ENCODE measurements around the gene HMGN1. TPM values are rescaled to one million over a fixed set of nuclear protein-coding genes. Genes with fewer than 3 reads are reported as not detected.
"Not testable (repeated sequence)": the region's sequence is repeated elsewhere in the genome, so short reads cannot be mapped to it uniquely, and the experiment has no call there.

The HMGN1 gene
- total and polyA plus RNA-seq, 2 experiments from 2014 or later, result 282 to 371 TPM

GRCh38 chr21:39385299-39386145 lies 36.6 kb upstream of the HMGN1 start:
- no peak for DNase-seq (ENCODE audit: low spot score)
- WGBS (ENCODE audit: low lambda C conversion rate, missing lambda C conversion rate), result 95% methylated on average over 50 of the region's 50 CpGs
- peaks cover 49% of the 10 kb centered on the region for H3K79me2 ChIP-seq

GRCh38 chr21:39384674-39385298 lies 35.9 kb upstream of the HMGN1 start:
- peaks cover 42% of the 10 kb centered on the region for H3K79me2 ChIP-seq
- 96% methylated on average over 13 of the region's 13 CpGs for WGBS (ENCODE audit: low lambda C conversion rate, missing lambda C conversion rate)
- no peaks in the 10 kb centered on the region for H3K27me3 ChIP-seq
- DNase-seq (ENCODE audit: low spot score), result no peak
- H3K9me3 ChIP-seq (ENCODE audit: low read depth), result no peaks in the 10 kb centered on the region
- no peak overlapping the region for H3K27ac ChIP-seq
- peaks cover 6% of the 10 kb centered on the region for H3K4me1 ChIP-seq (ENCODE audit: insufficient read depth)
- no peak overlapping the region for H2AFZ ChIP-seq
- H3K4me2 ChIP-seq, result no peak overlapping the region
- peaks cover 3% of the 10 kb centered on the region for H4K20me1 ChIP-seq (ENCODE audit: insufficient read depth, poor library complexity, severe bottlenecking)
- no peaks in the 10 kb centered on the region for H3K9me2 ChIP-seq (replicated peaks; ENCODE audit: insufficient read depth)
- H3K4me3 ChIP-seq, result no peak overlapping the region
- TF ChIP-seq EZH2phosphoT487 (IDR thresholded peaks at IDR 0.05; ENCODE audit: low read depth, severe bottlenecking, unreplicated experiment) (no peak), EZH2 (IDR thresholded peaks at IDR 0.05; ENCODE audit: borderline replicate concordance) (no peak), CTCF (IDR thresholded peaks at IDR 0.05; ENCODE audit: poor library complexity) (no peak)
- H3K36me3 ChIP-seq (replicated peaks; ENCODE audit: insufficient read depth, low read depth), result no peaks in the 10 kb centered on the region

More at GRCh38 chr21:39385299-39386145, 36.6 kb upstream of the HMGN1 start:
- H2AFZ ChIP-seq, result no peak overlapping the region
- H4K20me1 ChIP-seq (ENCODE audit: insufficient read depth, poor library complexity, severe bottlenecking), result peaks cover 3% of the 10 kb centered on the region
- H3K27me3 ChIP-seq, result no peaks in the 10 kb centered on the region
- no peaks in the 10 kb centered on the region for H3K9me2 ChIP-seq (replicated peaks; ENCODE audit: insufficient read depth)
- H3K9me3 ChIP-seq (ENCODE audit: low read depth), result no peaks in the 10 kb centered on the region
- H3K36me3 ChIP-seq (replicated peaks; ENCODE audit: insufficient read depth, low read depth), result no peaks in the 10 kb centered on the region
- TF ChIP-seq EZH2phosphoT487 (IDR thresholded peaks at IDR 0.05; ENCODE audit: low read depth, severe bottlenecking, unreplicated experiment) (no peak), EZH2 (IDR thresholded peaks at IDR 0.05; ENCODE audit: borderline replicate concordance) (no peak), CTCF (IDR thresholded peaks at IDR 0.05; ENCODE audit: poor library complexity) (no peak)
- no peak overlapping the region for H3K27ac ChIP-seq
- no peak overlapping the region for H3K4me3 ChIP-seq
- peaks cover 6% of the 10 kb centered on the region for H3K4me1 ChIP-seq (ENCODE audit: insufficient read depth)
- no peak overlapping the region for H3K4me2 ChIP-seq

- not testable (repeated sequence) for H3K9me3 ChIP-seq (ENCODE audit: low read depth); H3K27me3 ChIP-seq; H3K27ac ChIP-seq; H3K4me2 ChIP-seq; DNase-seq (ENCODE audit: low spot score); H3K9me2 ChIP-seq (replicated peaks; ENCODE audit: insufficient read depth); H3K36me3 ChIP-seq (replicated peaks; ENCODE audit: insufficient read depth, low read depth); H3K4me1 ChIP-seq (ENCODE audit: insufficient read depth); H2AFZ ChIP-seq; H4K20me1 ChIP-seq (ENCODE audit: insufficient read depth, poor library complexity, severe bottlenecking); H3K4me3 ChIP-seq
- peaks cover 30% of the 10 kb centered on the region for H3K79me2 ChIP-seq
- WGBS (ENCODE audit: low lambda C conversion rate, missing lambda C conversion rate), result 95% methylated on average over 7 of the region's 7 CpGs
Observed at GRCh38 chr21:39382096-39382495, 33.2 kb upstream of the HMGN1 start.

- TF ChIP-seq EZH2phosphoT487 (IDR thresholded peaks at IDR 0.05; ENCODE audit: low read depth, severe bottlenecking, unreplicated experiment) (no peak), EZH2 (IDR thresholded peaks at IDR 0.05; ENCODE audit: borderline replicate concordance) (no peak), CTCF (IDR thresholded peaks at IDR 0.05; ENCODE audit: poor library complexity) (no peak)
- 58% methylated on average over 12 of the region's 12 CpGs for WGBS (ENCODE audit: low lambda C conversion rate, missing lambda C conversion rate)
- peaks cover 6% of the 10 kb centered on the region for H3K4me1 ChIP-seq (ENCODE audit: insufficient read depth)
- no peaks in the 10 kb centered on the region for H3K27me3 ChIP-seq
- no peaks in the 10 kb centered on the region for H3K9me3 ChIP-seq (ENCODE audit: low read depth)
- peak overlapping the region; percentile 84 for H3K27ac ChIP-seq
- H4K20me1 ChIP-seq (ENCODE audit: insufficient read depth, poor library complexity, severe bottlenecking), result no peaks in the 10 kb centered on the region
- H3K9me2 ChIP-seq (replicated peaks; ENCODE audit: insufficient read depth), result no peaks in the 10 kb centered on the region
- H3K4me2 ChIP-seq, result peak overlapping the region; percentile 95
- peak overlapping the region; percentile 66 for H3K4me3 ChIP-seq
- peak overlapping the region; percentile 74 for H2AFZ ChIP-seq
- no peaks in the 10 kb centered on the region for H3K36me3 ChIP-seq (replicated peaks; ENCODE audit: insufficient read depth, low read depth)
- DNase-seq (ENCODE audit: low spot score), result no peak
- H3K79me2 ChIP-seq, result peaks cover 24% of the 10 kb centered on the region
Observed at GRCh38 chr21:39381009-39381408, 32.1 kb upstream of the HMGN1 start.
